Liver (tissue), 9 donors: ENCODE results near the gene IRX2. TPM values are rescaled to one million over a fixed set of nuclear protein-coding genes. Genes with fewer than 3 reads are reported as not detected.

ENCODE experiments used
- DNase-seq: peaks from one replicate; pipeline ENCODE4 v3.0.0-alpha.2; 2017; ENCODE audit warnings: low spot score
- H3K27ac ChIP-seq, 2 donors: one replicate each; pipeline ENCODE4 v1.7.0; 2013; ENCODE audit warnings: inconsistent platforms in 2 of 2, low read length in 2 of 2, control low read depth in 1 of 2, low read depth in 1 of 2, mild to moderate bottlenecking in 1 of 2
- H3K27me3 ChIP-seq, 4 donors: one replicate each; pipeline versions ENCODE4 v1.6.1 to v1.7.0; 2013; ENCODE audit warnings: low read length in 3 of 4, inconsistent platforms in 1 of 4, mild to moderate bottlenecking in 1 of 4, moderate library complexity in 1 of 4; ENCODE audit not compliant: control insufficient read depth in 4 of 4, insufficient read depth in 4 of 4
- H3K36me3 ChIP-seq, 4 donors: one replicate each; pipeline versions ENCODE4 v1.6.1 to v1.7.0; 2013; ENCODE audit warnings: low read length in 3 of 4, mild to moderate bottlenecking in 3 of 4, low read depth in 1 of 4, moderate library complexity in 1 of 4; ENCODE audit not compliant: control insufficient read depth in 4 of 4, insufficient read depth in 3 of 4
- H3K4me1 ChIP-seq, 4 donors: one replicate each; pipeline versions ENCODE4 v1.6.1 to v1.7.0; 2013; ENCODE audit warnings: low read length in 3 of 4, mild to moderate bottlenecking in 3 of 4, moderate library complexity in 1 of 4; ENCODE audit not compliant: control insufficient read depth in 4 of 4, insufficient read depth in 4 of 4
- H3K4me3 ChIP-seq, 3 donors: one replicate each; pipeline versions ENCODE4 v1.6.1 to v1.7.0; 2013; ENCODE audit warnings: low read length in 3 of 3, control low read depth in 1 of 3, low read depth in 1 of 3, mild to moderate bottlenecking in 1 of 3
- H3K9ac ChIP-seq, 2 donors: one replicate each; pipeline ENCODE4 v1.7.0; 2013; ENCODE audit warnings: low read length in 2 of 2, mild to moderate bottlenecking in 2 of 2, moderate library complexity in 2 of 2, control low read depth in 1 of 2, low read depth in 1 of 2
- H3K9me3 ChIP-seq, 4 donors: one replicate each; pipeline versions ENCODE4 v1.6.1 to v1.7.0; 2013; ENCODE audit warnings: low read length in 3 of 4; ENCODE audit not compliant: control insufficient read depth in 4 of 4
- ATF3 ChIP-seq: IDR thresholded peaks from 2 replicates; pipeline ENCODE4 v1.6.1; 2016; ENCODE audit warnings: antibody characterized with exemption
- CTCF ChIP-seq: fragments of 150-350 bp; IDR thresholded peaks from 2 replicates; pipeline ENCODE4 v1.5.1; 2017; ENCODE audit warnings: improper control_type of control experiment, low read depth, low read length; ENCODE audit not compliant: missing input control
- FOXA1 ChIP-seq: IDR thresholded peaks from 2 replicates; pipeline ENCODE4 v1.6.1; 2016; ENCODE audit warnings: antibody characterized with exemption
- FOXA2 ChIP-seq: IDR thresholded peaks from 2 replicates; pipeline ENCODE4 v1.6.1; 2016; ENCODE audit warnings: antibody characterized with exemption
- HNF4A ChIP-seq, 2 donors: conservative IDR thresholded peaks; 2 replicates each; pipeline ENCODE4 v1.6.1; 2016; ENCODE audit warnings: antibody characterized with exemption in 2 of 2, mild to moderate bottlenecking in 2 of 2
- HNF4G ChIP-seq: IDR thresholded peaks from 2 replicates; pipeline ENCODE4 v1.6.1; 2016; ENCODE audit warnings: antibody characterized with exemption
- JUND ChIP-seq, 2 donors: IDR thresholded peaks; 2 replicates each; pipeline ENCODE4 v1.6.1; 2016; ENCODE audit warnings: antibody characterized with exemption in 2 of 2
- MAX ChIP-seq: IDR thresholded peaks from 2 replicates; pipeline ENCODE4 v1.6.1; 2016; ENCODE audit warnings: antibody characterized with exemption
- NR2F2 ChIP-seq: IDR thresholded peaks from 2 replicates; pipeline ENCODE4 v1.6.1; 2016; ENCODE audit warnings: antibody characterized with exemption
- RAD21 ChIP-seq, 2 donors: IDR thresholded peaks; 2 replicates each; pipeline ENCODE4 v1.6.1; 2016; ENCODE audit warnings: antibody characterized with exemption in 2 of 2, mild to moderate bottlenecking in 2 of 2
- RXRA ChIP-seq, 2 donors: IDR thresholded peaks; 2 replicates each; pipeline ENCODE4 v1.6.1; 2017 to 2018; ENCODE audit warnings: antibody characterized with exemption in 2 of 2, mild to moderate bottlenecking in 1 of 2
- SP1 ChIP-seq: IDR thresholded peaks from 2 replicates; pipeline ENCODE4 v1.6.1; 2018; ENCODE audit warnings: antibody characterized with exemption, mild to moderate bottlenecking
- TAF1 ChIP-seq: conservative IDR thresholded peaks from 2 replicates; pipeline ENCODE4 v1.6.1; 2016; ENCODE audit warnings: antibody characterized with exemption, mild to moderate bottlenecking
- YY1 ChIP-seq: IDR thresholded peaks from 2 replicates; pipeline ENCODE4 v1.6.1; 2016; ENCODE audit warnings: antibody characterized with exemption, mild to moderate bottlenecking
- ZBTB33 ChIP-seq: IDR thresholded peaks from 2 replicates; pipeline ENCODE4 v1.6.1; 2016; ENCODE audit warnings: antibody characterized with exemption
- WGBS: extraction: QIAGEN DNeasy Blood & Tissue Kit; methylation state at CpG from one replicate; pipeline ENCODE4 v1.1.7; 2013; 5-methylcytosine and 5-hydroxymethylcytosine counted together
- polyA plus RNA-seq, 2 donors: library from polyadenylated mRNA; stranded (reverse) in 1 of 2; unstranded in 1 of 2; fragments of 200-250 nt in 1 of 2; fragments of >200 nt in 1 of 2; fragmentation: Nextera tagmentation in 1 of 2; extraction: Ambion mirVana in 1 of 2; gene quantifications; one replicate each; pipeline versions ENCODE4 v1.2.1 to v1.2.3, GENCODE V29; 2013 to 2015
- total RNA-seq, 2 donors: library from RNA; depleted of rRNA; stranded (reverse); fragments of >200 nt; gene quantifications; one replicate each; pipeline ENCODE4 v1.2.3, GENCODE V29; 2014
- TF ChIP-seq, protein P1 (sequence below): IDR thresholded peaks from 2 replicates; pipeline ENCODE4 v1.6.1; 2016; ENCODE audit warnings: antibody characterized with exemption, mild to moderate bottlenecking
- donor health status: healthy.
- donor health status: healthy.
- donor health status: healthy.
- donor health status: healthy.
- donor health status: healthy.

IRX2 gene
- total and polyA plus RNA-seq, 4 donors, result not detected

DNA sequence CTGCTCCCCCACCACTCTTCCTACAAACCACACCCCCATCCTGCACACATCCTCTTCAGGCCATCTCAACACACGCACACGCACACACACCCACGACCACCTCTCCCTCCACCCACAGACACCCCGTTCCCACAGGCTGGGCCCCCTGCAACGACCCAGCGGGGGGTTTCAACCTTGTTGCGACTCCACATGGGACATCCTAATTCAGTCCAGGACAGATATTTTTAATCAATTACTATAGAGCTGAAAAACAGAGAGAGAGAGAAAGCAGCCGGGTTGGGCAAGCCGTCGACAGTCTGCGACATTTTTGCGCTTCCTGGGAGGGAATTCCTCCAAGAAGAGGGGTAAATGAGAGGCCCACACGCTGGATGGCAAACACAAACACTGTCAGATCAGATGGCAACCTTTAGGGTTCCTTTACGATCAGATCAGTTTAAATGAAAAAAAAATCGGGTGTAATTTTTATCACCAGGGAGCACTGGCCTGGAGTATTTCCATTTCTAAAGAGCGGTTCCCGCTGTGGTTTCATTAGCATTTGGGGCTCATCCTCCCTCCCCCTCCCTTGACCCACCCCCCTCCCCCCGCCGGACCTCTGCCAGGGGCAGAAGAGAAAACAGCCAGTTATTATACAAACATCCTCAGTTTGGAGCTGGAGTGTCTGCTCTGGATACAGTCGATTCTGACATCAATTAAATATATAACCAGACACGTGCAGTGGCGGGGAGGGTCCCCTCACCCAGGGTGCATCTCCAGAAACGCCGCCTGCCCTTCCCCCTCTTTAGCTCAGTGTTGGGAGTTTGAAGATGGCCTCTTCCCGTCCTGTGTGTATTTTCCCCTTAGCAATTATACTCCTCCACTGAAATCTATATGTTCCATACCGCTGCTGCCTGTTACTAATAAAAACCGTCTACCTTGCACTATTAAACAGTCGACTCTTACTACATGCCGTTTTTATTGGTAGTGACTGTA lies 2.3 kb upstream of the IRX2 start (continued):
- TF ChIP-seq ZBTB33 (no peak), CTCF (no peak), HNF4A (conservative IDR thresholded peaks at IDR 0.05) (no peak)

GRCh38 chr5:2752821-2753439 lies 1.5 kb upstream of the IRX2 start:
- TF ChIP-seq YY1, result no peak
- TF ChIP-seq MAX, result no peak
- TF ChIP-seq ZBTB33, result no peak
- no peak for TF ChIP-seq JUND (IDR thresholded peaks at IDR 0.05)
- no peak for TF ChIP-seq HNF4G
- no peak for TF ChIP-seq FOXA1
- no peak for TF ChIP-seq ATF3
- no peak for TF ChIP-seq FOXA2
- TF ChIP-seq NR2F2, result no peak
- TF ChIP-seq TAF1, result no peak
- TF ChIP-seq RAD21 (IDR thresholded peaks at IDR 0.05), result no peak
- TF ChIP-seq, protein P1, sequence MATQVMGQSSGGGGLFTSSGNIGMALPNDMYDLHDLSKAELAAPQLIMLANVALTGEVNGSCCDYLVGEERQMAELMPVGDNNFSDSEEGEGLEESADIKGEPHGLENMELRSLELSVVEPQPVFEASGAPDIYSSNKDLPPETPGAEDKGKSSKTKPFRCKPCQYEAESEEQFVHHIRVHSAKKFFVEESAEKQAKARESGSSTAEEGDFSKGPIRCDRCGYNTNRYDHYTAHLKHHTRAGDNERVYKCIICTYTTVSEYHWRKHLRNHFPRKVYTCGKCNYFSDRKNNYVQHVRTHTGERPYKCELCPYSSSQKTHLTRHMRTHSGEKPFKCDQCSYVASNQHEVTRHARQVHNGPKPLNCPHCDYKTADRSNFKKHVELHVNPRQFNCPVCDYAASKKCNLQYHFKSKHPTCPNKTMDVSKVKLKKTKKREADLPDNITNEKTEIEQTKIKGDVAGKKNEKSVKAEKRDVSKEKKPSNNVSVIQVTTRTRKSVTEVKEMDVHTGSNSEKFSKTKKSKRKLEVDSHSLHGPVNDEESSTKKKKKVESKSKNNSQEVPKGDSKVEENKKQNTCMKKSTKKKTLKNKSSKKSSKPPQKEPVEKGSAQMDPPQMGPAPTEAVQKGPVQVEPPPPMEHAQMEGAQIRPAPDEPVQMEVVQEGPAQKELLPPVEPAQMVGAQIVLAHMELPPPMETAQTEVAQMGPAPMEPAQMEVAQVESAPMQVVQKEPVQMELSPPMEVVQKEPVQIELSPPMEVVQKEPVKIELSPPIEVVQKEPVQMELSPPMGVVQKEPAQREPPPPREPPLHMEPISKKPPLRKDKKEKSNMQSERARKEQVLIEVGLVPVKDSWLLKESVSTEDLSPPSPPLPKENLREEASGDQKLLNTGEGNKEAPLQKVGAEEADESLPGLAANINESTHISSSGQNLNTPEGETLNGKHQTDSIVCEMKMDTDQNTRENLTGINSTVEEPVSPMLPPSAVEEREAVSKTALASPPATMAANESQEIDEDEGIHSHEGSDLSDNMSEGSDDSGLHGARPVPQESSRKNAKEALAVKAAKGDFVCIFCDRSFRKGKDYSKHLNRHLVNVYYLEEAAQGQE, result no peak
- TF ChIP-seq SP1, result no peak
- no peak for TF ChIP-seq RXRA (IDR thresholded peaks at IDR 0.05)
- TF ChIP-seq CTCF, result no peak
- 4% methylated on average over 34 of the region's 34 CpGs for WGBS
- Histone ChIP-seq H3K4me1 (peaks cover 22 to 64% (median 28%) of the 10 kb centered on the region in 4 donors), H3K4me3 (no peak overlapping the region), H3K36me3 (no peaks in the 10 kb centered on the region), H3K27ac (no peak overlapping the region), H3K9me3 (peaks cover 0 to 2% (median 0%) of the 10 kb centered on the region in 4 donors), H3K9ac (no peak overlapping the region), H3K27me3 (peaks cover 7 to 62% (median 18%) of the 10 kb centered on the region in 4 donors)
- DNase-seq, result no peak
